Stimulated activated naive CD8-positive, alpha-beta T cell treated with anti-CD3 and anti-CD28 coated beads, Interleukin-15, amount 100 ng/mL, for 72 hours (primary cell): ENCODE data around the gene PEAK1.

Experiments used
- ATAC-seq: fragments of 150-1000 bp; cut with Tn5 transposase; 2 replicates; pipeline ENCODE4 v1.10.0; 2021; ENCODE audit warnings: mild to moderate bottlenecking, moderate library complexity
- DNase-seq, 2 donors: peaks; one replicate each; pipeline ENCODE4 v3.0.0; 2021 to 2022
- H3K27ac Mint-ChIP-seq, 2 donors: one replicate each; pipeline ENCODE4 v1.8.0; 2022; ENCODE audit warnings: mild to moderate bottlenecking in 2 of 2, mixed read lengths in 2 of 2, moderate library complexity in 2 of 2
- H3K27me3 Mint-ChIP-seq: one replicate; pipeline ENCODE4 v1.8.0; 2022; ENCODE audit warnings: mixed read lengths
- H3K4me1 Mint-ChIP-seq: one replicate; pipeline ENCODE4 v1.8.0; 2022; ENCODE audit warnings: mild to moderate bottlenecking, mixed read lengths
- H3K4me3 Mint-ChIP-seq, 2 donors: one replicate each; pipeline ENCODE4 v1.8.0; 2022; ENCODE audit warnings: mild to moderate bottlenecking in 2 of 2, mixed read lengths in 2 of 2, moderate library complexity in 1 of 2
- H3K9me3 Mint-ChIP-seq, 2 donors: one replicate each; pipeline ENCODE4 v1.8.0; 2022; ENCODE audit warnings: mixed read lengths in 2 of 2

The PEAK1 gene

GRCh38 chr15:77396692-77397091 lies 23.2 kb downstream of the PEAK1 start:
- ATAC-seq (no peak), DNase-seq (no peak)
- peaks cover 13% of the 10 kb centered on the region for H3K4me1 Mint-ChIP-seq
- H3K4me3 Mint-ChIP-seq: no peak overlapping the region
- H3K27ac Mint-ChIP-seq: no peak overlapping the region
- H3K27me3 Mint-ChIP-seq: no peaks in the 10 kb centered on the region
- peaks cover 42 to 45% of the 10 kb centered on the region in 2 donors for H3K9me3 Mint-ChIP-seq

DNA sequence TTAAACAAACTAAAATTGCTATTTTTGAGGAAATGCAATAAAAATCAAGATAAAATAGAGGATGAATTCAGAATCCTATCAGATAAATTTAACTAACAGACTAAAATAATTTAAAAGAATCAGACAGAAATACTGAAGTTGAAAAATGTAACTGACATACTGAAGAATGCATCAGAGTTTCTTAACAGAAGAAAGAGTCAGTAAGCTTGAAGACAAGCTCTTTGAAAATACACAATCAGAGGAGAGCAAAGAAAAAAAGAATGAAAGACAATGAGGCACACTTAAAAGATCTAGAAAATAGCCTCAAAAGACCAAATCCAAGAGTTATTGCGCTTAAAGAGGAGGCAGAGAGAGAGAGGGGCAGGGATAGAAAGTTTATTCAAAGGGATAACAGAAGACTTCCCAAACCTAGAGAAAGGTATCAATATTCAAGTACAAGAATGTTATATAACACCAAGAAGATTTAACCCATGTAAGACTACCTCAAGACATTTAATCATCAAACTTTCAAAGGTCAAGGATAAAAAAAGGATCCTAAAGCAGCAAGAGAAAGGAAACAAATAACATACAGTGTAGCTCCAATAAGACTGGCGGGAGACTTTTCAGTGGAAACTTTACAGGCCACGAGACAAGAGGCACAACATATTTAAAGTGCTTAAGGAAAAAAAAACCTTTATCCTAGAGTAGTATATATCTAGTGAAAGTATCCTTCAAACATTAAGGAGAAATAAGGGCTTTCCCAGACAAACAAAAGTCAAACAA lies 24.7 kb downstream of the PEAK1 start:
- no peak for ATAC-seq
- Mint-ChIP-seq H3K4me1 (peaks cover 6% of the 10 kb centered on the region), H3K4me3 (no peak overlapping the region), H3K27ac (no peak overlapping the region), H3K27me3 (no peaks in the 10 kb centered on the region), H3K9me3 (peaks cover 39 to 42% of the 10 kb centered on the region in 2 donors)
- DNase-seq: no peak

GRCh38 chr15:77393471-77393840 lies 26.4 kb downstream of the PEAK1 start:
- no peaks in the 10 kb centered on the region for H3K27me3 Mint-ChIP-seq
- no peak for DNase-seq
- ATAC-seq: no peak
- H3K27ac Mint-ChIP-seq: no peak overlapping the region
- peaks cover 11% of the 10 kb centered on the region for H3K4me1 Mint-ChIP-seq
- no peak overlapping the region for H3K4me3 Mint-ChIP-seq
- peaks cover 21 to 26% of the 10 kb centered on the region in 2 donors for H3K9me3 Mint-ChIP-seq

- Mint-ChIP-seq H3K9me3 (peaks cover 17 to 22% of the 10 kb centered on the region in 2 donors), H3K27me3 (no peaks in the 10 kb centered on the region), H3K4me3 (no peak overlapping the region), H3K4me1 (peaks cover 11% of the 10 kb centered on the region), H3K27ac (peak overlapping the region in 1 of 2 donors; percentile 68)
- no peak for DNase-seq
- no peak for ATAC-seq
Measured at GRCh38 chr15:77392762-77393470, 27.0 kb downstream of the PEAK1 start.

- no peak overlapping the region for H3K4me3 Mint-ChIP-seq
Measured at GRCh38 chr15:77391372-77391951, 28.4 kb downstream of the PEAK1 start.

GRCh38 chr15:77387365-77388105 lies 32.4 kb downstream of the PEAK1 start:
- DNase-seq: no peak
- H3K27me3 Mint-ChIP-seq: no peaks in the 10 kb centered on the region
- no peak overlapping the region for H3K4me3 Mint-ChIP-seq
- no peak overlapping the region for H3K27ac Mint-ChIP-seq
- no peak for ATAC-seq
- no peaks in the 10 kb centered on the region for H3K9me3 Mint-ChIP-seq
- H3K4me1 Mint-ChIP-seq: peaks cover 27% of the 10 kb centered on the region

More at GRCh38 chr15:77391372-77391951, 28.4 kb downstream of the PEAK1 start:
- Mint-ChIP-seq H3K27ac (no peak overlapping the region), H3K27me3 (no peaks in the 10 kb centered on the region), H3K9me3 (peaks cover 13 to 17% of the 10 kb centered on the region in 2 donors), H3K4me1 (peaks cover 11% of the 10 kb centered on the region)
- DNase-seq (no peak), ATAC-seq (no peak)

GRCh38 chr15:77386626-77387025 lies 33.3 kb downstream of the PEAK1 start:
- DNase-seq (no peak), ATAC-seq (no peak)
- no peaks in the 10 kb centered on the region for H3K9me3 Mint-ChIP-seq
- H3K4me1 Mint-ChIP-seq: peaks cover 26% of the 10 kb centered on the region
- H3K4me3 Mint-ChIP-seq: no peak overlapping the region
- no peak overlapping the region for H3K27ac Mint-ChIP-seq
- no peaks in the 10 kb centered on the region for H3K27me3 Mint-ChIP-seq

DNA sequence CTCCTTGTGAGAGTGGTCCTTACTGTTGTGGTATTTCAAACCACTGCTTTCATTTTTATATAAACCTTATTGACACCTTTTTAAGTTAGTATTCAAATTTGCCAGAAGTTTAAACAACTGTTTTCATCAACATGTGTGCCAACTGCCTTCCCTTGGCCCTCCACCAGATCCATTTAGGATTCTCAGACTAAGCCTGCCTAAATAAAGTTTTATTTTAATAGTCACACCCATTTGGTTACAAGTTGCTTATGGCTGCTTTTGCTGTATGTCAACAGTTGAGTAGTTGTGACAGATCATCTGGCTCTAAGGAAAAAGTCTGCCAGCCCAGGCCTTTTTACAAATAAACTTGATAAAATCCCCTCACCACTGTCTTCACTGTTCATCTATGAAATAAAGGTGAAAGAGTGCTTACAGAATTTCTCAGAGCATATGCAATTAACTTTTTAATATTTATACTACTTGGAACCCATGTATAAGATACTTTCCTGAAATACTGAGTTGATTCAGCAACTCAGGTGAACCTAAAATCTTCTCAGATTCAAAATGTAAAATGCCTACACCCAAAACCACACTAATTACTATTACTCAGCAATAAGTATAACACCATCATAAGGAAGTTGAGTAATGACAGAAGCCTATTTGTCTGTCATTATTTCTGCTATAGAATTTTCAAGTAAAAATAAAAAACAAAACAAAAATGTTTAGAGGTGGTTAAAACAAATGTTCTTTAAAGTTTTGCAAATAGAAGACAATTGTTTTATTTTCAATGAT lies 35.1 kb downstream of the PEAK1 start:
- no peaks in the 10 kb centered on the region for H3K27me3 Mint-ChIP-seq
- H3K4me3 Mint-ChIP-seq: no peak overlapping the region
- H3K27ac Mint-ChIP-seq: peak overlapping the region in 1 of 2 donors; percentile 23
- no peaks in the 10 kb centered on the region for H3K9me3 Mint-ChIP-seq
- H3K4me1 Mint-ChIP-seq: peaks cover 21% of the 10 kb centered on the region
- DNase-seq (no peak), ATAC-seq (peak; percentile 40)

GRCh38 chr15:77384086-77384485 lies 35.8 kb downstream of the PEAK1 start:
- Mint-ChIP-seq H3K9me3 (no peaks in the 10 kb centered on the region), H3K4me3 (no peak overlapping the region), H3K27me3 (no peaks in the 10 kb centered on the region), H3K4me1 (peaks cover 20% of the 10 kb centered on the region), H3K27ac (no peak overlapping the region)
- ATAC-seq (no peak), DNase-seq (no peak)

GRCh38 chr15:77380033-77380432 lies 39.9 kb downstream of the PEAK1 start:
- peaks cover 16% of the 10 kb centered on the region for H3K4me1 Mint-ChIP-seq
- no peak overlapping the region for H3K4me3 Mint-ChIP-seq
- peak overlapping the region in 1 of 2 donors; percentile 17 for H3K27ac Mint-ChIP-seq
- DNase-seq: no peak
- no peaks in the 10 kb centered on the region for H3K9me3 Mint-ChIP-seq
- ATAC-seq: no peak
- no peaks in the 10 kb centered on the region for H3K27me3 Mint-ChIP-seq

GRCh38 chr15:77376770-77377169 lies 43.1 kb downstream of the PEAK1 start:
- no peak for DNase-seq
- Mint-ChIP-seq H3K9me3 (peaks cover 0 to 5% of the 10 kb centered on the region in 2 donors), H3K4me1 (peaks cover 6% of the 10 kb centered on the region), H3K27me3 (no peaks in the 10 kb centered on the region), H3K27ac (no peak overlapping the region), H3K4me3 (no peak overlapping the region)
- ATAC-seq: no peak

DNA sequence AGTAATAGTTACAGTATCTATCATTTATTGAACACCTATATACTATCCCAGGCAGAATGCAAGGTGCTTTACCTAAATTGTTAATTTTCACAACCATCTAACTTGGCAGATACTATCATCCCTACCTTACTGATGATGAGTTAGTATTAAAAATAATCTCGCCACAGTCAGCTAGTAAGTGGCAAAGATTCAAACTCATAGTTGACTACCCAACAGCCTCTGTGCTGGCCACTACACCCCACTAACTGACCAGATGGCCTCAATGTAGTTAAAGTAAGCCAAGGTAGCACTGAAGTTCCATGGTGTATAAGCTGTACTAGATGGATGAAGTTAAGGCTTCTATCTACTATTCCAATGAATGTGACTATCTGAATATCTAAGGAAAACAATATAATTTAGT lies 44.8 kb downstream of the PEAK1 start:
- peaks cover 7% of the 10 kb centered on the region for H3K4me1 Mint-ChIP-seq

GRCh38 chr15:77373441-77373840 lies 46.5 kb downstream of the PEAK1 start:
- Mint-ChIP-seq H3K4me1 (peaks cover 20% of the 10 kb centered on the region), H3K27ac (no peak overlapping the region), H3K4me3 (no peak overlapping the region), H3K9me3 (peaks cover 0 to 5% of the 10 kb centered on the region in 2 donors), H3K27me3 (no peaks in the 10 kb centered on the region)
- no peak for DNase-seq
- ATAC-seq: no peak

More for the DNA sequence above, 44.8 kb downstream of the PEAK1 start:
- H3K27ac Mint-ChIP-seq: no peak overlapping the region
- ATAC-seq: no peak
- H3K9me3 Mint-ChIP-seq: peaks cover 0 to 5% of the 10 kb centered on the region in 2 donors
- H3K27me3 Mint-ChIP-seq: no peaks in the 10 kb centered on the region
- DNase-seq: no peak
- no peak overlapping the region for H3K4me3 Mint-ChIP-seq

DNA sequence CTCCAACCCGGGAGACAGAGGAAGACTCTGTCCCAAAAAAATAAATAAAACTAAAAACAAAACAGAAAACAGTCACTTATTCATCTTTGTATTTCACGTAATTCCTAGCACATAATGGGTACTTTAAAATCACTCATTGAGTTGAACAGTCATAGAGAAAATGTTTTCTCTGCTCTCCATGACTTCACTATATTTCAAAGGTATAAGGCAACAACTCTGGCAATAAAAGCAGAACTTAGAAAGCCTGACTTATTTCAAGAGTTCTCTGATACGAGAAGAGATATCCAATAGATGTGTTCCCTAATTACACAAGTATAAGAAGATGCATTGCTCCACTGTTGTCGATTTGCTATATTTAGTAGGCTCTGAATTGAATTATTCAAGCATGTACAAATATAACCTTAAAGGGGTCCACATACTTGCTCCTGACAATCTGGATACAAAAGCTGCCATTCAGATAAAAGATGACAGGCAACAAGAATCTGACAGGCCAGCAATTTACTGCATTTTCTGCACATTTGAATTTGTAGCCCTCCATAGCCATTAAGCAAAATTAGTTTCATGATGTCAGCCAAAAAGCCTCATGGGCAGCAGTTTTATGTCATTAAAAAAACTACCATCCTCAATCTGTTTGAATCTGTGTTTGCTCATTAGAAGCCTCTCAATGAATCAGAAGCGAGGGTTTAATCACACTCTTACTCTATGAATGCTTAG lies 47.9 kb downstream of the PEAK1 start:
- no peak for ATAC-seq

More for the DNA sequence above, 47.9 kb downstream of the PEAK1 start:
- no peak for DNase-seq
- Mint-ChIP-seq H3K4me3 (no peak overlapping the region), H3K4me1 (peaks cover 20% of the 10 kb centered on the region), H3K27ac (no peak overlapping the region), H3K27me3 (no peaks in the 10 kb centered on the region), H3K9me3 (peaks cover 0 to 5% of the 10 kb centered on the region in 2 donors)
